NCI-H2171 treated with DMSO at 0.1 percent for 48 hours (cell line): ENCODE measurements around the gene GORASP2.

Experiments used
- DNase-seq: peaks from one replicate; lab custom pipeline; 2025; lab: John Stamatoyannopoulos, UW

Gene GORASP2

DNA sequence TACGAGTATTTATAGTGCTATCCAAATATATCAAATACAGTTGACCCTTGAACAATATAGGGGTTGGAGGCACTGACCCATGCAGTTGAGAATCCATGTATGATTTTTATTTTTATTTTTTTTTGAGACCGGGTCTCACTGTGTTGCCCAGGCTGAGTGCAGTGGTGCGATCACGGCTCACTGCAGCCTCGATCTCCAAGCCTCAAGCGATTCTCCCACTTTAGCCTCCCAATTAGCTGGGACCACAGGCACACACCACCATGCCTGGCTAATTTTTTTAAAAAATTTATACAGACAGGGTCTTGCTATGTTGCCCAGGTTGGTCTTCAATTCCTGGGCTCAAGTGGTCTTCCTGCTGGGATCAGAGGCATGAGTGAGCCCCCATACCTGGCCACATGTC is 70.6 kb downstream of the GORASP2 start:
- no peak for DNase-seq

GRCh38 chr2:171004363-171004762 is 75.3 kb downstream of the GORASP2 start:
- DNase-seq, result no peak

DNA sequence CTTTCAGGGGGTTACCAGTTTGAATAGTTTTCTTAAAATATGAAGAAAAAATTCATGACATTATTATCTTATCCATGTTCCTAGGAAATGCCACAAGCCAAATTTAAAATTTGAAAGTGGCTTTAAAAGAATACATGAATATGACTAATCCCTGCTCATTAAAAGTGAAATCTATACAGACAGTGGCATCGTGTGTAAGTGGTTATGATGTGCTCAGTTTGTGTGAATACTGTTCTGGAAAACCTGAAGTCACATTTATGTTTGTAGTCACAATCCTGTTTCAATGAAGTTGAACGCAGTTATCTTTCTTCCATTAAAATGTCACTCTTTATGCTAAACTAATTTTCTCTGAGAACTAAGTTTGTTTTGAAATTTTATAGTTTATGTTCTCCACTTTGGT is 75.8 kb downstream of the GORASP2 start:
- no peak for DNase-seq

- DNase-seq, result no peak
These were observed 79.6 kb downstream of the GORASP2 start for GRCh38 chr2:171008550-171009205.

- DNase-seq, result no peak
These were observed 80.3 kb downstream of the GORASP2 start for GRCh38 chr2:171009386-171009785.

DNA sequence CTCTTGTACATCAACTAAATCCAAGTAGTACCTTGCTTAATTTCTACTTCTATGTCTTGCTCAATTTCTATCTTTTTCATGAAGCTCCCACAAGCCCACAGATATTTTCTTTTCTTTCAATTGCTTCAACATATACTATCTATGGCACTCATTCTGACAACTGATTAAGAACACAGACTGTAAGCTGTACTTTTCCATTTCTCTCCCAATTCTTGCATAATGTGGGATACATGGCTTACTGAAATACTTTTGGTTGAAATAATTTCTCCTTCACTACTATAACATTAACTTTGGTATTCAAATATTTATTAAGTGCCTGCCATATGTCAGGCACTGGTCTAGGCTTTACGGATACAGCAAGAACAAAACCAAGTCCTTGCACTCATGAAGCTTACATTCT is 84.8 kb downstream of the GORASP2 start:
- no peak for DNase-seq

DNA sequence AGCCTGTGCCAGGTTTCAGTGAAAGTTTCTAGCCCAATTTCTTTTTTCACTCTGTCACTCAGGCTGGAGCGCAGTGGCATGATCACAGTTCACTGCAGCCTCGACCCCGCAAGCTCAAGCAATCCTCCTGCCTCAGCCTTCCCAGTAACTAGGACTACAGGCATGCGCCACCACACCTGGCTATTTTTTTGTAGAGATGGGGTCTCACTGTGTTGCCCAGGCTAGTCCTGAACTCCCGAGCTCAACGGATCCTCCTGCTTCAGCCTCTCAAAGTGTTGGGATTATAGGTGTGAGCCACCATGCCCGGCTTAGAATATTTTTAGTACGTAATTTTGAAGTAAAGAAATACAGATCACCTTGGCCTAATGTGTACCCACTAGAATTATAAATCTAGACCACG is 87.1 kb downstream of the GORASP2 start:
- DNase-seq, result no peak
